Uterus (tissue), 2 donors: ENCODE results near the gene DENND5B.

Source experiments
- POLR2A ChIP-seq, 2 donors: fragments of 450-650 bp; IDR thresholded peaks; one replicate each; pipeline ENCODE4 v1.6.1; 2016; ENCODE audit warnings: antibody characterized with exemption in 2 of 2, mild to moderate bottlenecking in 1 of 2, moderate library complexity in 1 of 2
- TF ChIP-seq, protein P1 (sequence below), 4 experiments: fragments of 200-600 bp in 2 of 4; fragments of 450-650 bp in 2 of 4; sonication (generic) in 2 of 4; IDR thresholded peaks; one replicate each; pipeline ENCODE4 v1.5.1; 2016 to 2019; ENCODE audit warnings: antibody characterized with exemption in 4 of 4, mild to moderate bottlenecking in 2 of 4, moderate library complexity in 1 of 4

DNA sequence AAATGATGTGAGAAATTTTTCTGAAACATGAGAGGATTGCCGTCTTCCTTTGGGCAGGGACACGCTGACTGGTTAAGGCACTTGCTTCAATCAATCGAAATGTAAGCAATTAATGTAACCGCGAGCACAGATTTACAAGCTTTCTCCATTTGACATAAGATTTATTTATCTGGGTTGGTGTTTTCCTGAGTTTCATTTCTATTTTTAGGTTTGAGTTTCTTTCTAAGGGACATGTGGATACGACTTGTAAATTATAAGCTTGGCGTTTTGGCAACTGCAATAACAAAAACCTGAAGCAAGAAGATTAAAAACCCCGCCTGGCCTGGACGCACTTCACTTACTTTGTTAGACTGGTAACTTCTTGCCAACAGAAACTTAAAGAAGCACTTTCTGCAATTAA, 244.7 kb downstream of the DENND5B start:
- TF ChIP-seq, protein P1, sequence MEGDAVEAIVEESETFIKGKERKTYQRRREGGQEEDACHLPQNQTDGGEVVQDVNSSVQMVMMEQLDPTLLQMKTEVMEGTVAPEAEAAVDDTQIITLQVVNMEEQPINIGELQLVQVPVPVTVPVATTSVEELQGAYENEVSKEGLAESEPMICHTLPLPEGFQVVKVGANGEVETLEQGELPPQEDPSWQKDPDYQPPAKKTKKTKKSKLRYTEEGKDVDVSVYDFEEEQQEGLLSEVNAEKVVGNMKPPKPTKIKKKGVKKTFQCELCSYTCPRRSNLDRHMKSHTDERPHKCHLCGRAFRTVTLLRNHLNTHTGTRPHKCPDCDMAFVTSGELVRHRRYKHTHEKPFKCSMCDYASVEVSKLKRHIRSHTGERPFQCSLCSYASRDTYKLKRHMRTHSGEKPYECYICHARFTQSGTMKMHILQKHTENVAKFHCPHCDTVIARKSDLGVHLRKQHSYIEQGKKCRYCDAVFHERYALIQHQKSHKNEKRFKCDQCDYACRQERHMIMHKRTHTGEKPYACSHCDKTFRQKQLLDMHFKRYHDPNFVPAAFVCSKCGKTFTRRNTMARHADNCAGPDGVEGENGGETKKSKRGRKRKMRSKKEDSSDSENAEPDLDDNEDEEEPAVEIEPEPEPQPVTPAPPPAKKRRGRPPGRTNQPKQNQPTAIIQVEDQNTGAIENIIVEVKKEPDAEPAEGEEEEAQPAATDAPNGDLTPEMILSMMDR (IDR thresholded peaks at IDR 0.05), result no peak
- TF ChIP-seq POLR2A (IDR thresholded peaks at IDR 0.05), result no peak
